Activated effector memory CD4-positive, alpha-beta T cell treated with anti-CD3 and anti-CD28 coated beads, Interleukin-2, amount 50 U/mL, for 16 hours (primary cell): ENCODE results near the gene ZSWIM5.
"Not testable (repeated sequence)": the region's sequence is repeated elsewhere in the genome, so short reads cannot be mapped to it uniquely, and the experiment has no call there.

Experiments used
- DNase-seq: peaks from one replicate; pipeline ENCODE4 v3.0.0-alpha.2; 2020

Gene ZSWIM5

DNA sequence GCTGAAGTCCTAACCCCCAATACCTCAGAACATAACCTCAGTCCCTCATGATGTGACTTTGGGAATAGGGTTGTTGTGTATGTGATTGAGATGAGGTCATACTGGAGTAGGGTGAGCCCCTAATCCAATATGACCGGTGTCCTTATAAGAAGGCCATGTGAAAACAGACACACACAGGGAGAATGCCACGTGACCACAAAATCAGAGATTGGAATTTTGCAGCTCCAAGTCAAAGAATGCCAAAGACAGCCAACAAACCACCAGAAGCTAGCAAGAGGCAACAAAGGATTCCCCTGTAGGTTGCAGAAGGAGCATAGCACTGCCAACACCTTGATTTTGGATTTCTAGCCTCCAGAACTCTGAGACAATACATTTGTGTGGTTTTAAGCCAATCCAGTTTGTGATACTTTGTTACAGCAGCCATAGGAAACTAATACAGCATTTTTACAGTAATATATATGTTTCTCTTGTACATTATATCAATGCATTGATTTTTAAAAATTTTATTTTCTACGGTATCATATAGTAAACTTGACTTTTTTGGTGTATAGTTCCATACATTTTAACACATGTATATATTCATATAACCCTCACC is 5.4 kb downstream of the ZSWIM5 start:
- no peak for DNase-seq

DNA sequence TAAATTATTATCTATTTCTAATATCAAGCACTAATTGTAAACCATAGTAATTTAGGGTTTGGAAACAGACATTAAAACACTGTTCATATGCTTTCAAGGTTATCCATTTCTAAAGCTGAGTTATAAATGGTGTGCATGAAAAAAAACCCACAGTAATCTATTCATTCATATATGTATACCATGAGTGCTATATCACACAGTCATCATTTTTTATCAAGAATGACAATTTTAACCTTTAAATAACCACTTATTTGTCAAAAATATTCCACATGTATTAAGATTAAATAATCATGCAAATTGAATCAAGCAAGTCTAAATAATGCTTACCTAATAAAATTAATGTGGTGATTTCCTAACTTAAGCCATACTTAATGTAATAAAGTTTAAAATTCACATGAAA is 6.0 kb downstream of the ZSWIM5 start:
- DNase-seq = no peak

DNA sequence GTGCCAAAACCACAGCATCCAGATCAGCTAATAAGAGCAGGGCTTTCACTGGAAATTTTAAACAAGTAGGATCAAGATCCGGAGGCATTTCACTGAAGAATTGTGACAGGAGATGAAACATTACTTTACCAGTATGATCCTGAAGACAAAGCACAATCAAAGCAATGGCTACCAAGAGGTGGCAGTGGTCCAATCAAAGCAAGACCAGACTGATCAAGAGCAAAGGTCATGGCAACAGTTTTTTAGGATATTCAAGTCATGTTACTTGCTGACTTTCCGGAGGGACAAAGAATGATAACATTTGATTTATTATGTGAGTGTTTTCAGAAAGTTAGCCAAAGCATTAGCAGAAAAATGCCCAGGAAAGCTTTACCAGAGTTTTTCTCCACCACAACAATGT is 8.2 kb downstream of the ZSWIM5 start:
- DNase-seq = no peak

DNA sequence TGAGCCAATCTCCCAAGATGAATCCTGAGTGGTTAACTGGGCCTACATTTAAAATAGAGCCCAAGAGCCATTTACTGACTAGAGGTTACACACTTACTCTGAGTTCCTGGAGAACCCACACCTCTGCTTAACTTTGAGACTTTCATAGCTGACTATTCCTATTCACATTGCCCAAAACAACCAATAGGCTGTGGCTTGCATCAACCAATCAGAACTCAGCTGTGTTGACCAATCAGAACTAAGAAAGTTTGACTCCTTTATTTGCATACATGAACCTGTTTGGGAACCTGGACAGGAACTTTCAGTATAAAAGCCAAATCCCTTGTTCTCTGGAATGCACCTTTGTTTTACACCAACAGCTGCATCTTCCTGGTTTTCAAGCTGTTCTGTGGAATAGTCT is 9.5 kb downstream of the ZSWIM5 start:
- no peak for DNase-seq

DNA sequence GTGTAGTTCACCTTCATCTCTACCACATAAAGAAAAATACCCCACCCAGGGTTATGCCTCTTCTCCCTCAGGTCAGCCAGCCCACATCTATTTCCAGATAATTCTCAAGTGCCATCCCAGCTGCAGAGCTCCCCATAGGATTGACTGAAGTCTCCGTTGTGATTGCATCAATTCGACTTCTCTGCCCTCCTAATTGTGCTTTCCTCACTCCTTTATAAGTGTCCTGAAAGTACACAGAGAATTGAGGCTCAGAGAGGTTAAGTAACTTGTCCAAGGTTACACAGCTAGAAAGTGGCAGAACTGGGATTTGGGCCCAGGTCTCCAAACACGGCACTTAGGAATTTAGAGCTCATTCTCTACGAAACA is 15.0 kb downstream of the ZSWIM5 start:
- DNase-seq = no peak

DNA sequence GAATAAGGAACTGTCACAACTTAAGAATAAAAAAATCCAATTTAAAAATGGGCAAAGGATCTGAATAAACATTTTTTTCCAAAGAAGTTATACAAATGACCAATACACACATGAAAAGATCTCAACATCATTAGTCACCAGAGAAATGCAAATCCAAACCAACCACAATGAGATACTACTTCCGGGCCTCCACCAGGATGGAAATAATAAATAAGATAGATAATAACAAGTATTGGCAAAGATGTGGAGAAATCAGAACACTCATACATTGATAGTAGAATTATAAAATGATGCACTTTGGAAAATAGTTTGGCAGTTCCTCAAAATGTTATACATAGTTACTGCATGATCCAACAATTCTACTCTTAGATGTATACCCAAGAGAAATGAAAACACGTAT is 18.7 kb downstream of the ZSWIM5 start:
- DNase-seq = no peak

DNA sequence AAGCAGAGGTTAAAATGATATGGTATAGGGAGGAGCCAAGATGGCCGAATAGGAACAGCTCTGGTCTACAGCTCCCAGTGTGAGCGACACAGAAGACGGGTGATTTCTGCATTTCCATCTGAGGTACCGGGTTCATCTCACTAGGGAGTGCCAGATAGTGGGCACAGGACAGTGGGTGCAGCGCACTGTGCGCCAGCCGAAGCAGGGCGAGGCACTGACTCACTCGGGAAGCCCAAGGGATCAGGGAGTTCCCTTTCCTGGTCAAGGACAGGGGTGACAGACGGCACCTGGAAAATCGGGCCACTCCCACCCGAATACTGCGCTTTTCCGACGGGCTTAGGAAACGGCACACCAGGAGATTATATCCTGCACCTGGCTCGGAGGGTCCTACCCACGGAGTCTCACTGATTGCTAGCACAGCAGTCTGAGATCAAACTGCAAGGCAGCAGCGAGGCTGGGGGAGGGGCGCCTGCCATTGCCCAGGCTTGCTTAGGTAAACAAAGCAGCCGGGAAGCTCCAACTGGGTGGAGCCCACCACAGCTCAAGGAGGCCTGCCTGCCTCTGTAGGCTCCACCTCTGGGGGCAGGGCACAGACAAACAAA is 26.4 kb downstream of the ZSWIM5 start:
- DNase-seq = not testable (repeated sequence)

DNA sequence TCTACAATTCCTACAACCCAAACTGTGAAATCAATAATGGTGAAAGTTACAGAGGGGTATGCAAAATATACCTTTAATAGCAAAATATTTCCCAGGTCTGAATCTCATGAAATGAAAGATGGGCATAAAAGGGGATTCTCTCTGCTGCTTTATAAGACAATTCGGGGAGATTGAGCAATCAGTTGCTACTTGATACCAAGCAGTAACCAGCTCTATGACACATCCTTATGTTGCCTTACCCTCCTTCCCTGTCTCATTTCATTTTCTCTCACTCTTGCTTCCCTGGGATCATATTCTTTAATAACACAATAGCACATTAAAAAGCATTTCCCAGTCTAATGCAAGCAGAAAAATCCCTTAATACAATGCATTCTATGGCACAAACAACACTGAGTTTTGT is 29.0 kb downstream of the ZSWIM5 start:
- no peak for DNase-seq

DNA sequence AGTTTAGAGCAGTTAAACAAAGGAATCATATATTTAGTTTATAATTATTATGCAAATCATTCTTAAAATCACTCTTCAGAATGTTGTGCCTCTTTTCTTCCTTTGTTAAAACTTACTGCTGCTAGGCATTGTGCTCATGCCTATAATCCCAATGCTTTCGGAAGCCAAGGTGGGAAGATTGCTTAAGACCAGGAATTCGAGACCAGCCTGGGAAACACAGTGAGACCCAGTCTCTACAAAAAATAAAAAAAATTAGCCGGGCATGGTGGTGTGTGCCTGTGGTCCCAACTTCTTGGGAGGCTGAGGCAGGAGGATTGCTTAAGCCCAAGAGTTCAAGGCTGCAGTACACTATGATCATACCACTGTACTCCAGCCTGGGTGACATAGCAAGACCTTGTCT is 33.6 kb downstream of the ZSWIM5 start:
- no peak for DNase-seq

DNA sequence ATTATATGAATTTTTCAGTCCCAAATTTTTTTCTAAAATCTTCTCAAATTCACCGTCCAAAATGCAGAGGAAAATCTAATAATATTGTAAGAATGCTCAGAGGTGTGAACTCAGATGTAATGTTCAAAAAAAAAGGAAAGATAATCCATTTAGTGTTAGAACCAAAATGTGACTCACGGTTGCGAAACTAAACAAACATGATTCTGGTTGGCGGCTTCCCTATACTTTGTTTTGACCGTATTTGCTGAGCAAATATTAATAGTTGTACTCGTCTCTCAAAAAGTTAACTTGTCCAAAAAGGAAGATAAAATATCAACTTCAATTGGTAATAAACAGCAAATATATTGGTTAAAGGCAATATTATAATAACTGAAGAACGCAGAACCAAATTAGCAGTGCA is 34.4 kb downstream of the ZSWIM5 start:
- no peak for DNase-seq

DNA sequence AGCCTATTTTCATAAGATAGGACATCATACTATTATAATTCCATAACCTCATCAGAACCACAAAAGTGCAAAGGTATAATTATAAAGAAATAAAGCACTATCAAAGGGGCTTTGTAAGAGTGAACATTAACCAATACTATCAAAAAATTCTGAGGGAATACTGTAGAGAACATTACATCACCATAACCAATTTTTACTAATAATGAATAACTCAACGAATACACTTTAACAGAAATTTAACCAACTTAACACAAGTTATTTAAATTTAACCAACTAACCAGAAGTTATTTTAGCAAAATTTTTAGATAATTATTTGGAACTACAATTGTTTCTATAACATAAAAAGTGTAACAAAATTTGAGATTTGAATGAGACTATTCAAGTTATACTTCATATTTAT is 34.8 kb downstream of the ZSWIM5 start:
- no peak for DNase-seq

DNA sequence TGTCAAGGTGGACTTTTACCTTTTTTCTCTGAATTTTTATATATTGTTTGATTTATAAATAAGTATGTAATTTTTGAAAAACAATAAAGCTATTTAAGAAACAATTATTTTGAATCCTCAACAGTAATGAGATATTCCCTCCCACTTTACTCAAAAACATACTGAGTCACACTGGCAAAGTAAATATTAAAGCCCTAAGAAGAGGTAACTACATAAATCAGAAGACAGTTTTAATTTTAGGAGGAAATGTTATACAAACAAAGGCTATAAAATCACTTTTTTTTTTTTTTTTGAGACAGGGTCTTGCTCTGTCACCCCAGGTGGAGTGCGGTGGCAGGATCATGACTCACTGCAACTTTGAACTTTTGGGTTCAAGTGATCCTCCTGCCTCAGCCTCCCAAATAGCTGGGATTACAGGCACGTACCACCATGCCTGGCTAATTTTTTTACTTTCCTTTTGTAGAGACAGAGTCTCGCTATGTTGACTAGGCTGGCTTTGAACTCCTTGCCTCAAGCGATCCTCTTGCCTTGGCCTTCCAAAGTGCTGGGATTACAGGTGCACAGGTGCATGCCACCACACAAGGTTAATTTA is 36.2 kb downstream of the ZSWIM5 start:
- DNase-seq = no peak

DNA sequence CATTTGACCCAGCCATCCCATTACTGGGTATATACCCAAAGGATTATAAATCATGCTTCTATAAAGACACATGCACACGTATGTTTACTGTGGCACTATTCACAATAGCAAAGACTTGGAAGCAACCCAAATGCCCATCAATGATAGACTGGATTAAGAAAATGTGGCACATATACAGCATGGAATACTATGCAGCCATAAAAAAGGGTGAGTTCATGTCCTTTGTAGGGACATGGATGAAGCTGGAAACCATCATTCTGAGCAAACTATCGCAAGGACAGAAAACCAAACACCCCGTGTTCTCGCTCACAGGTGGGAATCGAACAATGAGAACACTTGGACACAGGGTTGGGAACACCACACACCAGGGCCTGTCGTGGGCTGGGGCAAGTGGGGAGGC is 38.5 kb downstream of the ZSWIM5 start:
- not testable (repeated sequence) for DNase-seq

DNA sequence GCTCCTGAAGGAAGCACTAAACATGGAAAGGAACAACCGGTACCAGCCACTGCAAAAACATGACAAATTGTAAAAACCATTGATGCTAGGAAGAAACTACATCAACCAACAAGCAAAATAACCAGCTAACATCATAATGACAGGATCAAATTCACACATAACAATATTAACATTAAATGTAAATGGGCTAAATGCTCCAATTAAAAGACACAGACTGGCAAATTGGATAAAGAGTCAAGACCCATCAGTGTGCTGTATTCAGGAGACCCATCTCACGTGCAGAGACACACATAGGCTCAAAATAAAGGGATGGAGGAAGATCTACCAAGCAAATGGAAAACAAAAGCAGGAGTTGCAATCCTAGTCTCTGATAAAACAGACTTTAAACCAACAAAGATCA is 42.1 kb downstream of the ZSWIM5 start:
- DNase-seq = not testable (repeated sequence)

DNA sequence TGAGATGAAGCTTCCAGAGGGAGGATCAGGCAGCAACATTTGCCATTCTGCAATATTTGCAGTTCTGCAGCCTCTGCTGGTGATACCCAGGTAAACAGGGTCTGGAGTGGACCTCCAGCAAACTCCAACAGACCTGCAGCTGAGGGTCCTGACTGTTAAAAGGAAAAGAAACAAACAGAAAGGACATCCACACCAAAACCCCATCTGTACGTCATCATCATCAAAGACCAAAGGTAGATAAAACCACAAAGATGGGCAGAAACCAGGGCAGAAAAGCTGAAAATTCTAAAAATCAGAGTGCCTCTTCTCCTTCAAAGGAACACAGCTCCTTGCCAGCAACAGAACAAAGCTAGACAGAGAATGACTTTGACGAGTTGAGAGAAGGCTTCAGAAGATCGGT is 43.3 kb downstream of the ZSWIM5 start:
- not testable (repeated sequence) for DNase-seq

DNA sequence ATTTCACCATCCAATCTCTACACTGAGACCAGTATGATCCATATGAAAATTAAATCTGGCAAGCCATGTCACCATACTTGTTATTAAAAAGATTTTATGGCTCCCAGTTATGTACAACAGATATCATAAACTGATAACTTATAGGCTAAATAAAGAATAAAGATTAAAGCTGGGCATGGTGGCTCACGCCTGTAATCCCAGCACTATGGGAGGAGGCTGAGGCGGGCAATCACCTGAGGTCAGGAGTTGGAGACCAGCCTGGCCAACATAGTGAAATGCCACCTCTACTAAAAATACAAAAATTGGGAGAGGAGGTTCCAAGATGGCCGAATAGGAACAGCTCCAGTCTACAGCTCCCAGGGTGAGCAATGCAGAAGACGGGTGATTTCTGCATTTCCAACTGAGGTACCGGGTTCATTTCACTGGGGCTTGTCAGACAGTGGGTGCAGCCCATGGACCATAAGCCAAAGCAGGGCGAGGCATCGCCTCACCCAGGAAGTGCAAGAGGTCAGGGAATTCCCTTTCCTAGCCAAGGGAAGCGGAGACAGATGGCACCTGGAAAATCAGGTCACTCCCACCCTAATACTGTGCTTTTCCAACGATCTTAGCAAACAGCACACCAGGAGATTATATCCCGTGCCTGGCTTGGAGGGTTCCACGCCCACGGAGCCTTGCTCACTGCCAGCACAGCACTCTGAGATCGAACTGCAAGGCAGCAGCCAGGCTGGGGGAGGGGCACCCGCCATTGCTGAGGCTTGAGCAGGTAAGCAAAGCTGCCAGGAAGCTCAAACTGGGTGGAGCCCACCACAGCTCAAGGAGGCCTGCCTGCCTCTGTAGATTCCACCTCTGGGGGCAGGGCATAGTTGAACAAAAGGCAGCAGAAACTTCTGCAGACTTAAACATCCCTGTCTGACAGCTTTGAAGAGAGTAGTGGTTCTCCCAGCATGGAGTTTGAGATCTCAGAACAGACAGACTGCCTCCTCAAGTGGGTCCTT is 44.1 kb downstream of the ZSWIM5 start:
- not testable (repeated sequence) for DNase-seq

DNA sequence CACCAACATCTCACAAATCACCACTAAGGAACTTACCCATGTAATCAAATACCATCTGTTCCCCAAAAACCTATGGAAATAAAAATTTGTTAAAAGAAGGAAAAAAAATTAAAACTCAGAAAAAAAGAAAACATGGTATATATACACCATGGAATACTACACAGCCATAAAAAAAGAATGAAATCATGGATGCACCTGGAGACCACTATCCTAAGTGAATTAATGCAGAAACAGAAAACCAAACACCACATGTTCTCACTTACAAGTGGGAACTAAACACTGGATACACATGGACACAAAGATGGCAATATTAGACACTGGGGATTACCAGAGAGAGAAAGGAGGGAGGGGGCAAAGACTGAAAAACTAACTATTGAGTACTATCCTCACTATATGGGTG is 50.4 kb downstream of the ZSWIM5 start:
- DNase-seq = no peak

DNA sequence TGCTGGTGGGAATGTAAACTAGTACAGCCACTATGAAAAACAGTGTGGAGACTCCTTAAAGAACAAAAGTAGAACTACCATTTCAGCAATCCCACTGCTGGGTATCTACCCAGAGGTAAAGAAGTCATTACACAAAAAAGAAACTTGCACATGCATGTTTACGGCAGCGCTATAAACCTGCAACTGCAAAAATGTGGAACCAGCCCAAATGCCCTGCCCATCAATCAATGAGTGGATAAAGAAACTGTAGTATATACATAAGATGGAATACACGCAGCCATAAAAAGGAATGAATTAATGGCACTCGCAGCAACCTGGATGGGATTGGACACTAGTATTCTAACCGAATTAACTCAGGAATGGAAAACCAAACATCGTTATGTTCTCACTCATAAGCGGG is 51.0 kb downstream of the ZSWIM5 start:
- no peak for DNase-seq

DNA sequence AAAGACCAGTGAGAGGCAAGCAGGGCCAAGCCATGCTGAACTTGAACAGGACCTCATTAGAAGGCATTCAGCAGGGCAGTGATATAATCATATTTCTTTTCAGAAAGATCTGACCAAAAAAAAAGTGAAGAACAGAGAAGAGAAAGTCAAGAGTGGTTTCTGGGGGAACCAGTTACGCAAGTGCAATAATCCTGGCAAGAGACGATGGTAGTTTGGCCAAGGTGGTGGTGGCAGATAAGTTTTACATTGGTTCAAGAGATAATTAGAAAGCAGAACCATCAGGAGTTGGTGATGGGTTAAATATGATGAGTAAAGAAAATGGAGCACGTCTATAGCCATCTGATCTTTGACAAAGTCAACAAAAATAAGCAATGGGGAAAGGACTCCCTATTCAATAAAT is 54.3 kb downstream of the ZSWIM5 start:
- DNase-seq = no peak

DNA sequence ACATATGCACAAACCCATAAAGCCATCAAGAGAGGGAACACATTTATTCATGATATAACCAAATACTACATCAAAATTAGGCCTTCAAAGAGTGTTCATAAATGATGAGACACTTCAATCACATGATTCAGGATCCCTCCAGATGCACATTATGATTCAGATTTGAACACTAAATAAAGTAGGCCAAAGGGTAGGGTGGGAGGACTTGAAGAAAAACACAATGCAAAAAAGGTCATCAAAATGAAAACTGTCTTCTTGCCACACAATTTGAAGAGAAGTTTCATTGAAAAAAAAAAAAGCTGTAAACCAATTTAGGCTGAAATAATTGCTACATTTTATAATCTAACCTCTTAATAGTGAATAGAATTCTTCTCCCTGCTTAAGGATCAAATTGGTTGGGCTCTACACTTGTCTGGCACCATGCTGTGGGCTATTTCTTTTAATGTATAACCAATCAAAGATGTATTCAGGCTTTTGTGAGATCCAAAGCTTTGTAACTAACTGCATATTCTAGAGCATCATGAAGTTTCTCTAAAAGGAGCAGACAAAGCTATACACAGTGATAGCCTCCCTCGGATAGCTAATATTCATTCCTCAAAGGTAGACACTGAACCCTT is 58.1 kb downstream of the ZSWIM5 start:
- DNase-seq = no peak

DNA sequence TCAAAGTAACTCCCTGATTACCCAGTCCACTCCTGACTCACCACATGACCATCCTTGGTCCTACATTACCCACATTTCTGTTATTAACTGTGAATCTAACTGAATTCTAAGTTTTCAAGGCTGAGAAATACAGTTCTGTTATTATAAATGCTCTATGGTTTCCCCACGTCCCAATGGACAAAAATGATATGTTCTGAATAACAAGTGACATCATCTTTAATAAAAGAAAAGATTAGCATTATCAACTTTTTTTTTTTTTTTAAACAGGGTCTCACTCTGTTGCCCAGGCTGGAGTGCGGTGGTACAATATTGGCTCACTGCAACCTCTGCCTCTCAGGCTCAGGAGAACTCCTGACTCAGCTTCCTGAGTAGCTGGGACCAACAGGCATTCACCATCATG is 59.6 kb downstream of the ZSWIM5 start:
- no peak for DNase-seq

DNA sequence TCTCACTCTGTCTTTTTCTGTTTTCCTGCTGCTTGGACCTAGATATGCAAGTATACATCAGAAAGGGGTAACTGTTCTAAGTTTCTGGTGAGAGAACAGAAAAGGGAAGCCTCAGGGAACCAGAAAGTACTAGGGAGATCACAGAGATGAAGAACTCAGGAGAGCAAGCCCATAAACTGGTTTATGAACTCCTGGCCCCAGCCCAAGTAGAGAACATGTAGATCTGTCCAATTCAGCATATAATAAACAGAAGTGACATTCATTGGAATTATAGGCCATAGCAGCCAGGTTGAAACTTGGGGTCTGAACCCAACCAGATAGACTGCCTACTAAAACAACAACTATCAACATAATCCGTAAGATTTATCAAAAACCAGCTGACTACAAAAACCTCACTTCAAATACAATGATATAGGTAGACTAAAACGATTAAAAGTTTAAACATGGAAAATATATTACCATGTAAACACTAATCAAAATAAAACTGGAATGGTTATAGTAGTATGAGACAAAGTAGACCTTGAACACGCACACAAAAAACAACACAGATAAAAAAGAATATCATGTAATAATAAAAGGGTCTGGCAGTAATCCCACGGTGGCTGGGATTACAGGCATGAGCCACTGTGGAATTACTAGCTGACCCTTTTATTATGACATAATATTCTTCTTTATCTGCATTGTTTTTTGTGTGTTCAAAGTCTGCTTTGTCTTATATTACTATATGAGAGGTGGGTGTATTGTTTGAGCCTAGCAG is 65.0 kb downstream of the ZSWIM5 start:
- no peak for DNase-seq

DNA sequence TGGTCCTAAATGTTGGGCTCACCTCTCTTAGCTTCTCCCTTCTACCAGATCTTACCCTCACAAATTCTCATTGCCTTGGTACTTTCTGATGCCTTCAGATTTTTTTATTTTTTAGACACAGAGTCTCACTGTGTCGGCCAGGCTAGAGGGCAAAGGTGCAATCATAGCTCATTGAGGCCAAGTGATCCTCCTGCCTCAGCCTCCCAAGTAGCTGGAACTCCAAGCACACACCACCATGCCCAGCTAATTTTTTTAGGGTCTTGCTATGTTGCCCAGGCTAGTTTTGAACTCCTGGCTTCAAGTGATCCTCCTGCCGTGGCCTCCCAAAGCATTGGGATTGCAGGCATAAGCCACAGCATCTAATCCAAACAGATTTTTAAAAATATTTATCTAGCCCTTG is 69.4 kb downstream of the ZSWIM5 start:
- no peak for DNase-seq
